ENCODE results near the gene SLC6A17.

SLC6A17 gene

GRCh38 chr1:110200190-110200589 is 49.9 kb downstream of the SLC6A17 start:
- peaks cover 5% of the 10 kb centered on the region for H3K4me1 ChIP-seq (ENCODE audit: insufficient read depth, low read length, severe bottlenecking)
- H4K20me1 ChIP-seq (ENCODE audit: insufficient read depth, low read length): no peaks in the 10 kb centered on the region
- H3K9me3 ChIP-seq (ENCODE audit: low read length): no peaks in the 10 kb centered on the region
- no peak overlapping the region for H2AFZ ChIP-seq (ENCODE audit: low read length)
- no peaks in the 10 kb centered on the region for H3K9me2 ChIP-seq (ENCODE audit: low read depth, low read length)
- H3K4me3 ChIP-seq (ENCODE audit: low read depth, low read length, poor library complexity, severe bottlenecking): no peak overlapping the region
- H3K27me3 ChIP-seq (ENCODE audit: insufficient read depth, low read length): no peaks in the 10 kb centered on the region
- TF ChIP-seq EZH2 (IDR thresholded peaks at IDR 0.05; ENCODE audit: borderline replicate concordance, low read length): no peak
- TF ChIP-seq CTCF (IDR thresholded peaks at IDR 0.05; ENCODE audit: low read length): no peak
- no peak overlapping the region for H3K27ac ChIP-seq (ENCODE audit: low read depth, low read length, poor library complexity, severe bottlenecking)
- H3K4me2 ChIP-seq (ENCODE audit: low read length): no peak overlapping the region
- no peaks in the 10 kb centered on the region for H3K36me3 ChIP-seq (ENCODE audit: insufficient read depth, low read length)
- H3F3A ChIP-seq (ENCODE audit: insufficient read depth, low read length): no peaks in the 10 kb centered on the region
- H3K9ac ChIP-seq (ENCODE audit: low read length): no peak overlapping the region
- no peaks in the 10 kb centered on the region for H3K79me2 ChIP-seq (ENCODE audit: insufficient read depth, low read length)

GRCh38 chr1:110200666-110201065 is 50.4 kb downstream of the SLC6A17 start:
- H2AFZ ChIP-seq (ENCODE audit: low read length): no peak overlapping the region
- TF ChIP-seq CTCF (IDR thresholded peaks at IDR 0.05; ENCODE audit: low read length) (no peak), EZH2 (IDR thresholded peaks at IDR 0.05; ENCODE audit: borderline replicate concordance, low read length) (no peak)
- no peaks in the 10 kb centered on the region for H3F3A ChIP-seq (ENCODE audit: insufficient read depth, low read length)
- H3K4me1 ChIP-seq (ENCODE audit: insufficient read depth, low read length, severe bottlenecking): peaks cover 5% of the 10 kb centered on the region
- H3K27me3 ChIP-seq (ENCODE audit: insufficient read depth, low read length): no peaks in the 10 kb centered on the region
- no peaks in the 10 kb centered on the region for H3K36me3 ChIP-seq (ENCODE audit: insufficient read depth, low read length)
- no peak overlapping the region for H3K4me3 ChIP-seq (ENCODE audit: low read depth, low read length, poor library complexity, severe bottlenecking)
- H3K9ac ChIP-seq (ENCODE audit: low read length): no peak overlapping the region
- H3K9me2 ChIP-seq (ENCODE audit: low read depth, low read length): no peaks in the 10 kb centered on the region
- no peaks in the 10 kb centered on the region for H4K20me1 ChIP-seq (ENCODE audit: insufficient read depth, low read length)
- H3K79me2 ChIP-seq (ENCODE audit: insufficient read depth, low read length): no peaks in the 10 kb centered on the region
- H3K9me3 ChIP-seq (ENCODE audit: low read length): no peaks in the 10 kb centered on the region
- no peak overlapping the region for H3K27ac ChIP-seq (ENCODE audit: low read depth, low read length, poor library complexity, severe bottlenecking)
- no peak overlapping the region for H3K4me2 ChIP-seq (ENCODE audit: low read length)

GRCh38 chr1:110201157-110201825 is 51.0 kb downstream of the SLC6A17 start:
- no peak overlapping the region for H3K4me2 ChIP-seq (ENCODE audit: low read length)
- no peaks in the 10 kb centered on the region for H3K79me2 ChIP-seq (ENCODE audit: insufficient read depth, low read length)
- no peaks in the 10 kb centered on the region for H3K9me3 ChIP-seq (ENCODE audit: low read length)
- no peaks in the 10 kb centered on the region for H4K20me1 ChIP-seq (ENCODE audit: insufficient read depth, low read length)
- no peak overlapping the region for H3K4me3 ChIP-seq (ENCODE audit: low read depth, low read length, poor library complexity, severe bottlenecking)
- H3K27ac ChIP-seq (ENCODE audit: low read depth, low read length, poor library complexity, severe bottlenecking): no peak overlapping the region
- H3K36me3 ChIP-seq (ENCODE audit: insufficient read depth, low read length): no peaks in the 10 kb centered on the region
- no peak overlapping the region for H2AFZ ChIP-seq (ENCODE audit: low read length)
- no peak overlapping the region for H3K9ac ChIP-seq (ENCODE audit: low read length)
- no peaks in the 10 kb centered on the region for H3K9me2 ChIP-seq (ENCODE audit: low read depth, low read length)
- H3K4me1 ChIP-seq (ENCODE audit: insufficient read depth, low read length, severe bottlenecking): peaks cover 5% of the 10 kb centered on the region
- H3F3A ChIP-seq (ENCODE audit: insufficient read depth, low read length): no peaks in the 10 kb centered on the region
- H3K27me3 ChIP-seq (ENCODE audit: insufficient read depth, low read length): no peaks in the 10 kb centered on the region
- TF ChIP-seq EZH2 (IDR thresholded peaks at IDR 0.05; ENCODE audit: borderline replicate concordance, low read length) (no peak), CTCF (IDR thresholded peaks at IDR 0.05; ENCODE audit: low read length) (no peak)
